Measurements from ENCODE around the gene LRIT2.

LRIT2 gene

GRCh38 chr10:84214046-84214572 lies 11.2 kb downstream of the LRIT2 start:
- Histone ChIP-seq H3K9me3 (ENCODE audit: insufficient read depth, low read depth, low read length) (no peaks in the 10 kb centered on the region), H3K36me3 (ENCODE audit: insufficient read depth, low read length) (no peaks in the 10 kb centered on the region), H3K79me2 (ENCODE audit: insufficient read depth, low read length) (no peaks in the 10 kb centered on the region), H3K9ac (ENCODE audit: low read depth, low read length, poor library complexity, severe bottlenecking) (no peak overlapping the region), H3K4me3 (ENCODE audit: low read length, poor library complexity, severe bottlenecking) (no peak overlapping the region), H3K4me1 (ENCODE audit: insufficient read depth, low read length, poor library complexity, severe bottlenecking) (no peaks in the 10 kb centered on the region), H3K4me2 (ENCODE audit: low read depth, low read length, poor library complexity, severe bottlenecking) (no peak overlapping the region), H2AFZ (ENCODE audit: low read length) (no peak overlapping the region), H4K20me1 (ENCODE audit: insufficient read depth, low read length, poor library complexity, severe bottlenecking) (no peaks in the 10 kb centered on the region), H3K27me3 (ENCODE audit: insufficient read depth, low read length, poor library complexity, severe bottlenecking) (no peaks in the 10 kb centered on the region), H3F3A (ENCODE audit: low read depth) (no peaks in the 10 kb centered on the region), H3K9me2 (replicated peaks; ENCODE audit: low read depth, low read length) (no peaks in the 10 kb centered on the region)
- no peak for TF ChIP-seq EZH2phosphoT487 (IDR thresholded peaks at IDR 0.05; ENCODE audit: borderline replicate concordance)
- no peak for TF ChIP-seq CTCF (conservative IDR thresholded peaks at IDR 0.05; ENCODE audit: low read length)

GRCh38 chr10:84213076-84213475 lies 12.3 kb downstream of the LRIT2 start:
- Histone ChIP-seq H3K9me2 (replicated peaks; ENCODE audit: low read depth, low read length) (no peaks in the 10 kb centered on the region), H3K4me2 (ENCODE audit: low read depth, low read length, poor library complexity, severe bottlenecking) (no peak overlapping the region), H4K20me1 (ENCODE audit: insufficient read depth, low read length, poor library complexity, severe bottlenecking) (no peaks in the 10 kb centered on the region), H3K79me2 (ENCODE audit: insufficient read depth, low read length) (no peaks in the 10 kb centered on the region), H3K4me1 (ENCODE audit: insufficient read depth, low read length, poor library complexity, severe bottlenecking) (no peaks in the 10 kb centered on the region), H3K9me3 (ENCODE audit: insufficient read depth, low read depth, low read length) (no peaks in the 10 kb centered on the region), H2AFZ (ENCODE audit: low read length) (no peak overlapping the region), H3K36me3 (ENCODE audit: insufficient read depth, low read length) (no peaks in the 10 kb centered on the region), H3F3A (ENCODE audit: low read depth) (no peaks in the 10 kb centered on the region), H3K9ac (ENCODE audit: low read depth, low read length, poor library complexity, severe bottlenecking) (no peak overlapping the region), H3K27me3 (ENCODE audit: insufficient read depth, low read length, poor library complexity, severe bottlenecking) (no peaks in the 10 kb centered on the region), H3K4me3 (ENCODE audit: low read length, poor library complexity, severe bottlenecking) (no peak overlapping the region)
- TF ChIP-seq CTCF (conservative IDR thresholded peaks at IDR 0.05; ENCODE audit: low read length) (no peak), EZH2phosphoT487 (IDR thresholded peaks at IDR 0.05; ENCODE audit: borderline replicate concordance) (no peak)

DNA sequence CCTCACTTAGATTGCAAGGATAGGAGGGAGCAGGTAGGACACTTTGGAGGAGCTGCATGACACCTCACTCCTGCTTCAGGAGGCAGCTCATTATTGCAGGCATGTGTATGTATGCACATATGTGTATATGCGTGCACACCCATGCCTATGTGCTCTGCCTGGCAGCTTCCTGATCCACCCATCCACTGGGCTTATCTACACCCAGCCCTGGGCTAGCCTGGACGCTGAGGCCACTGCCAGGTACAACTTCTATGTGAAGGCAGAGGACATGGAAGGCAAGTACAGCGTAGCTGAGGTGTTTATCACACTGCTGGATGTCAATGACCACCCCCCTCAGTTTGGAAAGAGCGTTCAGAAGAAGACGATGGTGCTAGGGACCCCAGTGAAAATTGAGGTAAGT lies 13.3 kb downstream of the LRIT2 start:
- Histone ChIP-seq H3K27me3 (ENCODE audit: insufficient read depth, low read length, poor library complexity, severe bottlenecking) (no peaks in the 10 kb centered on the region), H4K20me1 (ENCODE audit: insufficient read depth, low read length, poor library complexity, severe bottlenecking) (no peaks in the 10 kb centered on the region), H3K4me1 (ENCODE audit: insufficient read depth, low read length, poor library complexity, severe bottlenecking) (no peaks in the 10 kb centered on the region), H3F3A (ENCODE audit: low read depth) (no peaks in the 10 kb centered on the region), H3K4me2 (ENCODE audit: low read depth, low read length, poor library complexity, severe bottlenecking) (no peak overlapping the region), H3K79me2 (ENCODE audit: insufficient read depth, low read length) (no peaks in the 10 kb centered on the region), H3K9me2 (replicated peaks; ENCODE audit: low read depth, low read length) (no peaks in the 10 kb centered on the region), H3K9ac (ENCODE audit: low read depth, low read length, poor library complexity, severe bottlenecking) (no peak overlapping the region), H2AFZ (ENCODE audit: low read length) (no peak overlapping the region), H3K9me3 (ENCODE audit: insufficient read depth, low read depth, low read length) (no peaks in the 10 kb centered on the region), H3K4me3 (ENCODE audit: low read length, poor library complexity, severe bottlenecking) (no peak overlapping the region), H3K36me3 (ENCODE audit: insufficient read depth, low read length) (no peaks in the 10 kb centered on the region)
- TF ChIP-seq CTCF (conservative IDR thresholded peaks at IDR 0.05; ENCODE audit: low read length) (no peak), EZH2phosphoT487 (IDR thresholded peaks at IDR 0.05; ENCODE audit: borderline replicate concordance) (no peak)

Measured in Loucy (cell line).